HCT116 (cell line): ENCODE results near the gene PAOX. TPM values are rescaled to one million over a fixed set of nuclear protein-coding genes. Genes with fewer than 3 reads are reported as not detected.

Experiments used
- ATAC-seq: fragments of 200-7000 bp; cut with Tn5 transposase; 2 replicates; pipeline ENCODE4 v1.9.1; 2020; ENCODE audit warnings: mild to moderate bottlenecking, moderate library complexity
- BruUV-seq: library from RNA; stranded (reverse); fragments of 400-500 nt; replicated peaks from 2 replicates; lab custom pipeline; 2021; lab: Mats Ljungman, UMichigan
- CTCF ChIA-PET: fragments of 300-600 bp; sonication (Branson Sonifier 250); formaldehyde crosslinking; loops from one replicate; lab custom pipeline; 2021; ENCODE audit warnings: antibody characterized with exemption; lab: Charles Lee
- POLR2A ChIA-PET: fragments of 300-600, 350-600 bp; sonication (Branson Sonifier 250); formaldehyde crosslinking; loops from one replicate; lab custom pipeline; 2021; ENCODE audit warnings: antibody characterized with exemption; lab: Charles Lee
- RAD21 ChIA-PET, 2 experiments: fragments of 300-600 bp; sonication (Branson Sonifier 250); formaldehyde crosslinking; loops; one replicate each; lab custom pipeline; 2023; ENCODE audit warnings: low total read pairs in 2 of 2; ENCODE audit not compliant: uncharacterized antibody in 2 of 2, unreplicated experiment in 2 of 2, low non-redundant PET in 1 of 2; lab: Charles Lee
- DNase-seq: peaks from one replicate; pipeline ENCODE4 v3.0.0-alpha.2; 2010; ENCODE audit warnings: low read depth, low spot score
- H2AFZ ChIP-seq: fragments of 200-600 bp; shearing (Covaris generic), sonication (generic); 2 replicates; pipeline ENCODE4 v1.6.1; 2017; ENCODE audit warnings: low read depth, mixed run types, mixed read lengths, antibody characterized with exemption, low read length; ENCODE audit not compliant: poor library complexity, severe bottlenecking
- H3K27ac ChIP-seq: 2 replicates; pipeline ENCODE4 v1.5.1; 2012; ENCODE audit warnings: low read depth, low read length
- H3K27me3 ChIP-seq: fragments of 200-600 bp; sonication (generic); 2 replicates; pipeline ENCODE4 v1.6.1; 2016; ENCODE audit warnings: mixed run types, low read length, mixed read lengths; ENCODE audit not compliant: insufficient read depth
- H3K36me3 ChIP-seq, 2 experiments: fragments of 200-500 bp in 1 of 2; fragments of 200-600 bp in 1 of 2; sonication (Bioruptor generic) in 1 of 2; sonication (generic) in 1 of 2; 2 replicates each; pipeline versions ENCODE4 v1.5.1 to v1.6.1; 2014 to 2016; ENCODE audit warnings: low read length in 2 of 2, inconsistent platforms in 1 of 2, mixed read lengths in 1 of 2, mixed run types in 1 of 2; ENCODE audit not compliant: insufficient read depth in 2 of 2, control insufficient read depth in 1 of 2
- H3K4me1 ChIP-seq, 2 experiments: fragments of 200-600 bp in 1 of 2; sonication (generic) in 1 of 2; 2 replicates each; pipeline versions ENCODE4 v1.5.1 to v1.6.1; 2012 to 2017; ENCODE audit warnings: low read length in 2 of 2, inconsistent platforms in 1 of 2, mild to moderate bottlenecking in 1 of 2, mixed read lengths in 1 of 2, mixed run types in 1 of 2, moderate library complexity in 1 of 2; ENCODE audit not compliant: insufficient read depth in 2 of 2, control insufficient read depth in 1 of 2
- H3K4me2 ChIP-seq: fragments of 200-600 bp; sonication (generic); 2 replicates; pipeline ENCODE4 v1.6.1; 2017; ENCODE audit warnings: mixed run types, low read length, mixed read lengths
- H3K4me3 ChIP-seq, 2 experiments: fragments of 200-600 bp in 1 of 2; sonication (generic) in 1 of 2; replicated peaks in 1 of 2; 2 replicates each; pipeline ENCODE4 v1.5.1; 2011 to 2016; ENCODE audit warnings: low read length in 2 of 2, control low read depth in 1 of 2, low read depth in 1 of 2, mild to moderate bottlenecking in 1 of 2, mixed read lengths in 1 of 2, mixed run types in 1 of 2
- H3K79me2 ChIP-seq: fragments of 200-600 bp; sonication (generic); 2 replicates; pipeline ENCODE4 v1.6.1; 2017; ENCODE audit warnings: mild to moderate bottlenecking, mixed run types, low read length, moderate library complexity, mixed read lengths; ENCODE audit not compliant: insufficient read depth
- H3K9ac ChIP-seq: fragments of 200-600 bp; sonication (generic); 2 replicates; pipeline ENCODE4 v1.6.1; 2016; ENCODE audit warnings: low read length, mixed read lengths
- H3K9me2 ChIP-seq: fragments of 200-600 bp; sonication (generic), shearing (Covaris generic); 2 replicates; pipeline ENCODE4 v1.6.1; 2017; ENCODE audit warnings: mixed run types, mild to moderate bottlenecking, moderate library complexity; ENCODE audit not compliant: insufficient read depth
- H3K9me3 ChIP-seq, 2 experiments: fragments of 200-500 bp in 1 of 2; fragments of 200-600 bp in 1 of 2; sonication (Bioruptor generic) in 1 of 2; sonication (generic) in 1 of 2; 2 replicates each; pipeline ENCODE4 v1.6.1; 2014 to 2017; ENCODE audit warnings: low read length in 2 of 2, mixed read lengths in 2 of 2, inconsistent platforms in 1 of 2, low read depth in 1 of 2, mild to moderate bottlenecking in 1 of 2, mixed run types in 1 of 2, moderate library complexity in 1 of 2; ENCODE audit not compliant: control insufficient read depth in 1 of 2, insufficient read depth in 1 of 2
- H4K20me1 ChIP-seq: fragments of 200-600 bp; sonication (generic), shearing (Covaris generic); 2 replicates; pipeline ENCODE4 v1.6.1; 2017; ENCODE audit warnings: mixed run types, mild to moderate bottlenecking, moderate library complexity; ENCODE audit not compliant: insufficient read depth
- CTCF ChIP-seq, 3 experiments: fragments of 200-600 bp in 1 of 3; sonication (generic) in 1 of 3; IDR thresholded peaks in 2 of 3; conservative IDR thresholded peaks in 1 of 3; 2 replicates each; pipeline ENCODE4 v1.5.1; 2012 to 2017; ENCODE audit warnings: low read depth in 2 of 3, low read length in 2 of 3, antibody characterized with exemption in 1 of 3, borderline replicate concordance in 1 of 3, control low read depth in 1 of 3, mild to moderate bottlenecking in 1 of 3, mixed read lengths in 1 of 3, mixed run types in 1 of 3, moderate library complexity in 1 of 3; ENCODE audit not compliant: insufficient read depth in 1 of 3
- ELF1 ChIP-seq: IDR thresholded peaks from 2 replicates; pipeline ENCODE4 v1.6.1; 2012; ENCODE audit warnings: low read depth, borderline replicate concordance
- EZH2 ChIP-seq: fragments of 200-600 bp; sonication (generic); IDR thresholded peaks from 2 replicates; pipeline ENCODE4 v1.6.1; 2017; ENCODE audit warnings: antibody characterized with exemption, mixed run types
- EZH2phosphoT487 ChIP-seq: fragments of 200-600 bp; IDR thresholded peaks from 2 replicates; pipeline ENCODE4 v1.6.1; 2018; ENCODE audit warnings: antibody characterized with exemption, borderline replicate concordance
- FOSL1 ChIP-seq: IDR thresholded peaks from 2 replicates; pipeline ENCODE4 v1.6.1; 2012; ENCODE audit warnings: low read depth
- POLR2A ChIP-seq: IDR thresholded peaks from 2 replicates; pipeline ENCODE4 v1.7.0; 2011; ENCODE audit warnings: borderline replicate concordance; ENCODE audit not compliant: insufficient read depth, insufficient read length; ENCODE audit errors: extremely low read depth
- POLR2AphosphoS5 ChIP-seq: IDR thresholded peaks from 2 replicates; pipeline ENCODE4 v1.6.1; 2011; ENCODE audit warnings: mild to moderate bottlenecking, low read depth, low read length, moderate library complexity
- SP1 ChIP-seq: IDR thresholded peaks from 2 replicates; pipeline ENCODE4 v1.6.1; 2012; ENCODE audit warnings: low read depth
- TCF7L2 ChIP-seq: IDR thresholded peaks from 2 replicates; pipeline ENCODE4 v1.7.0; 2011; ENCODE audit warnings: borderline replicate concordance, inconsistent platforms; ENCODE audit not compliant: insufficient read depth, insufficient read length; ENCODE audit errors: extremely low read depth
- ZBTB33 ChIP-seq: IDR thresholded peaks from 2 replicates; pipeline ENCODE4 v1.6.1; 2011; ENCODE audit warnings: mild to moderate bottlenecking, low read length, moderate library complexity; ENCODE audit not compliant: insufficient replicate concordance; ENCODE audit errors: extremely low read depth
- ZNF274 ChIP-seq: fragments of 200-500 bp; sonication (Bioruptor generic); IDR thresholded peaks from 2 replicates; pipeline ENCODE4 v1.6.1; 2014; ENCODE audit warnings: mild to moderate bottlenecking, low read depth, low read length, inconsistent platforms
- intact Hi-C: fragments of 100-400 bp; cut with micrococcal nuclease; formaldehyde crosslinking; loops from 2 replicates; pipeline ENCODE4 v1.10.0; 2022
- total RNA-seq: library from RNA; stranded (reverse); gene quantifications from one replicate; pipeline ENCODE4 v1.2.1, GENCODE V29; 2021; ENCODE audit not compliant: unreplicated experiment

The PAOX gene
- total RNA-seq, 1 experiment from 2014 or later, result 3.5 TPM

- Histone ChIP-seq H3K4me2 (no peak overlapping the region), H3K79me2 (no peaks in the 10 kb centered on the region), H2AFZ (no peak overlapping the region), H3K9me3 (no peaks in the 10 kb centered on the region), H3K9ac (no peak overlapping the region), H3K27ac (no peak overlapping the region), H3K9me2 (no peaks in the 10 kb centered on the region), H3K27me3 (no peaks in the 10 kb centered on the region), H4K20me1 (no peaks in the 10 kb centered on the region), H3K36me3 (no peaks in the 10 kb centered on the region; a peak in 2 of 4 replicates), H3K4me3 (no peak overlapping the region), H3K4me1 (no peaks in the 10 kb centered on the region)
- intact Hi-C loops, result no loop called here
- ATAC-seq (no peak), DNase-seq (no peak)
- POLR2A ChIA-PET, result no interaction called here
- no TSS peak for BruUV-seq
- CTCF ChIA-PET, result no interaction called here
- no peak for TF ChIP-seq CTCF (IDR thresholded peaks at IDR 0.05 in 2 of 3, conservative IDR thresholded peaks at IDR 0.05 in 1 of 3; ENCODE audit: borderline replicate concordance in 1 of 3, insufficient read depth in 1 of 3, low read depth in 2 of 3, low read length in 2 of 3)
- TF ChIP-seq ZNF274, result no peak
- no peak for TF ChIP-seq POLR2A
- no peak for TF ChIP-seq SP1
- no peak for TF ChIP-seq EZH2
- no peak for TF ChIP-seq POLR2AphosphoS5
- TF ChIP-seq TCF7L2, result no peak
- no peak for TF ChIP-seq EZH2phosphoT487
- no peak for TF ChIP-seq FOSL1
- TF ChIP-seq ELF1, result no peak
- TF ChIP-seq ZBTB33, result no peak
- RAD21 ChIA-PET, result no interaction called here
Observed at GRCh38 chr10:133365461-133366129, 13.5 kb upstream of the PAOX start.
